CD8-positive, alpha-beta memory T cell (primary cell): ENCODE data around the gene CFC1. TPM values are rescaled to one million over a fixed set of nuclear protein-coding genes. Genes with fewer than 3 reads are reported as not detected.
"Not testable (repeated sequence)": the region's sequence is repeated elsewhere in the genome, so short reads cannot be mapped to it uniquely, and the experiment has no call there.

Source experiments
- CTCF ChIA-PET: fragments of 350-600 bp; sonication (Branson Sonifier 250); formaldehyde crosslinking; loops from one replicate; lab custom pipeline; 2021; ENCODE audit warnings: antibody characterized with exemption; lab: Charles Lee
- POLR2A ChIA-PET: fragments of 350-600 bp; sonication (Branson Sonifier 250); formaldehyde crosslinking; loops from one replicate; lab custom pipeline; 2021; ENCODE audit warnings: antibody characterized with exemption; lab: Charles Lee
- DNase-seq, 5 donors: peaks; one replicate each; pipeline versions ENCODE4 v3.0.0 to v3.0.0-alpha.2; 2020 to 2022; ENCODE audit warnings: mixed read lengths in 1 of 5
- H3K27ac ChIP-seq: one replicate; pipeline ENCODE4 v1.7.0; 2013; ENCODE audit warnings: low read depth, mild to moderate bottlenecking, low read length, moderate library complexity
- H3K27me3 ChIP-seq: 2 replicates; pipeline ENCODE4 v1.7.0; 2013; ENCODE audit warnings: low read length, mild to moderate bottlenecking; ENCODE audit not compliant: insufficient read depth, poor library complexity, severe bottlenecking
- H3K36me3 ChIP-seq: 2 replicates; pipeline ENCODE4 v1.7.0; 2013; ENCODE audit warnings: mild to moderate bottlenecking, low read length, moderate library complexity; ENCODE audit not compliant: insufficient read depth
- H3K4me1 ChIP-seq: 2 replicates; pipeline ENCODE4 v1.7.0; 2013; ENCODE audit warnings: mild to moderate bottlenecking, low read length, moderate library complexity; ENCODE audit not compliant: insufficient read depth
- H3K4me3 ChIP-seq: 2 replicates; pipeline ENCODE4 v1.7.0; 2013; ENCODE audit warnings: mild to moderate bottlenecking, low read length
- H3K9me3 ChIP-seq: 2 replicates; pipeline ENCODE4 v1.7.0; 2013; ENCODE audit warnings: mild to moderate bottlenecking, low read length
- H3K27ac Mint-ChIP-seq, 8 donors: one replicate each; pipeline ENCODE4 v1.8.0; 2020 to 2021; ENCODE audit warnings: mixed read lengths in 8 of 8, mild to moderate bottlenecking in 6 of 8, inconsistent platforms in 3 of 8, moderate library complexity in 3 of 8
- H3K27me3 Mint-ChIP-seq, 2 donors: one replicate each; pipeline ENCODE4 v1.8.0; 2020 to 2021; ENCODE audit warnings: mixed read lengths in 2 of 2, mild to moderate bottlenecking in 1 of 2, moderate library complexity in 1 of 2
- H3K36me3 Mint-ChIP-seq, 3 donors: one replicate each; pipeline ENCODE4 v1.8.0; 2020 to 2021; ENCODE audit warnings: mixed read lengths in 3 of 3, inconsistent platforms in 1 of 3, mild to moderate bottlenecking in 1 of 3
- H3K4me1 Mint-ChIP-seq, 3 donors: one replicate each; pipeline ENCODE4 v1.8.0; 2020 to 2021; ENCODE audit warnings: mixed read lengths in 3 of 3, inconsistent platforms in 1 of 3, mild to moderate bottlenecking in 1 of 3
- H3K4me3 Mint-ChIP-seq, 7 donors: one replicate each; pipeline ENCODE4 v1.8.0; 2020 to 2021; ENCODE audit warnings: mixed read lengths in 7 of 7, mild to moderate bottlenecking in 6 of 7, moderate library complexity in 4 of 7, inconsistent platforms in 2 of 7
- H3K9me3 Mint-ChIP-seq, 5 donors: one replicate each; pipeline ENCODE4 v1.8.0; 2020 to 2022; ENCODE audit warnings: mixed read lengths in 5 of 5, mild to moderate bottlenecking in 3 of 5, moderate library complexity in 2 of 5, inconsistent platforms in 1 of 5
- polyA plus RNA-seq: library from polyadenylated mRNA; unstranded; fragments of 300-500 nt; fragmentation: Illumina TruSeq; gene quantifications from one replicate; pipeline ENCODE4 v1.2.3, GENCODE V29; 2021
- total RNA-seq, 2 experiments: library from RNA; stranded (reverse); gene quantifications; one replicate each; pipeline ENCODE4 v1.2.3, GENCODE V29; 2021

Gene CFC1
- total and polyA plus RNA-seq, 3 experiments from 2014 or later = not detected

- CTCF ChIA-PET, H3K27ac ChIP-seq, H3K36me3 ChIP-seq, H3K27me3 Mint-ChIP-seq, H3K27me3 ChIP-seq, POLR2A ChIA-PET, H3K4me3 Mint-ChIP-seq, DNase-seq, H3K36me3 Mint-ChIP-seq, H3K4me3 ChIP-seq, H3K4me1 ChIP-seq, H3K27ac Mint-ChIP-seq, H3K9me3 ChIP-seq, H3K9me3 Mint-ChIP-seq, H3K4me1 Mint-ChIP-seq: not testable (repeated sequence)
Observed at GRCh38 chr2:130601648-130602302, 2.4 kb upstream of the CFC1 start.

- H3K36me3 Mint-ChIP-seq, DNase-seq, H3K4me3 ChIP-seq, H3K27ac Mint-ChIP-seq, H3K9me3 ChIP-seq, H3K27me3 ChIP-seq, H3K4me1 ChIP-seq, POLR2A ChIA-PET, CTCF ChIA-PET, H3K27ac ChIP-seq, H3K9me3 Mint-ChIP-seq, H3K4me1 Mint-ChIP-seq, H3K36me3 ChIP-seq, H3K27me3 Mint-ChIP-seq, H3K4me3 Mint-ChIP-seq: not testable (repeated sequence)
Observed at GRCh38 chr2:130599926-130600325, 551 bp upstream of the CFC1 start.

DNA sequence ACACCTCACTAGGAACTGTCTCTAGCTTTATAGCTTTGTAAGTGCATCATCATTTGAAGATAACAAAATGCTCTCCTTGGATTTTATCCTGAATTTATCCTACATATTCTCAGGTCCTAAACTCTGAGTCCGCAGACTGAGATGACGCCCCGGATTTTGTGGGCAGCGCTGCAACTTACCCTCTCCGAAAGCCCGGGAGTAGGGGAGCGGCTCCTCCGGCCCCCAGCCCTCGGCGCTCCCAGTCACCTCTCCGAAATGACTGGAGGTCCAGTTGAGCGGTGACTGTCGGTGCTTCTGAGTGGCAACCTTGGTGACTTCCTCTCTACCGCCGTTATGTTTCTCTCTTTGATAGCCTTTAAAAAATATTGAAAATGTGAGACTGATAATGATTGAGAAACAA is 912 bp downstream of the CFC1 start:
- H3K27ac Mint-ChIP-seq, DNase-seq, H3K4me1 Mint-ChIP-seq, H3K4me3 Mint-ChIP-seq, H3K4me3 ChIP-seq, H3K36me3 Mint-ChIP-seq, H3K27me3 Mint-ChIP-seq, H3K4me1 ChIP-seq, CTCF ChIA-PET, H3K9me3 Mint-ChIP-seq, POLR2A ChIA-PET, H3K9me3 ChIP-seq, H3K36me3 ChIP-seq, H3K27ac ChIP-seq, H3K27me3 ChIP-seq: not testable (repeated sequence)

DNA sequence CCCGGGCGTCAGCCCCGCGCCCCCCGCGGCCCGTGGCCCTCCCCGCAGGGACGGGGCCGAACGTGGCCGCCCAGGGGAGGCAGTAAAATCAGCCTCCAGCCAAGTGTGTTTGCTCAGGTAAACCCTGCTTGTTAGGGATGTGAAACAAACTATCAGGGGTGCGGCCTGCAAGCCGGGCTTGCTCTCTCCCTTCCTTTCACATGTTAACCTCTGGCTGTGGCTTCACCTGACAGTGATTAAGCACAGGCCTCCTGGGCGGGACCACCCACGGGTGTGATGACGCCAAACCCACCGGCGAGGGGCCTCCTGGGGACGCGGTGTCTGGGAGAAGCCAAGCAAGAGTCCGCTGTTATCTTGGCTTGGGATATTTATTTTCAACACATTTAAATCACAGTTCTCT is 1.4 kb downstream of the CFC1 start:
- H3K27ac ChIP-seq, H3K4me3 ChIP-seq, H3K4me1 ChIP-seq, H3K9me3 ChIP-seq, H3K9me3 Mint-ChIP-seq, POLR2A ChIA-PET, DNase-seq, H3K27me3 ChIP-seq, H3K36me3 Mint-ChIP-seq, H3K4me3 Mint-ChIP-seq, H3K27ac Mint-ChIP-seq, H3K27me3 Mint-ChIP-seq, H3K36me3 ChIP-seq, H3K4me1 Mint-ChIP-seq, CTCF ChIA-PET: not testable (repeated sequence)

- H3K36me3 ChIP-seq, H3K27ac Mint-ChIP-seq, H3K9me3 Mint-ChIP-seq, DNase-seq, H3K9me3 ChIP-seq, H3K36me3 Mint-ChIP-seq, H3K27ac ChIP-seq, POLR2A ChIA-PET, CTCF ChIA-PET, H3K4me3 Mint-ChIP-seq, H3K27me3 Mint-ChIP-seq, H3K4me3 ChIP-seq, H3K4me1 ChIP-seq, H3K4me1 Mint-ChIP-seq, H3K27me3 ChIP-seq: not testable (repeated sequence)
Observed at GRCh38 chr2:130596757-130597156, 2.6 kb downstream of the CFC1 start.

- H3K27ac ChIP-seq, H3K27me3 Mint-ChIP-seq, H3K4me3 Mint-ChIP-seq, H3K4me1 ChIP-seq, POLR2A ChIA-PET, H3K27me3 ChIP-seq, CTCF ChIA-PET, H3K9me3 ChIP-seq, H3K36me3 Mint-ChIP-seq, H3K4me1 Mint-ChIP-seq, DNase-seq, H3K9me3 Mint-ChIP-seq, H3K36me3 ChIP-seq, H3K27ac Mint-ChIP-seq, H3K4me3 ChIP-seq: not testable (repeated sequence)
Observed at GRCh38 chr2:130594011-130594410, 5.4 kb downstream of the CFC1 start.

GRCh38 chr2:130592791-130593414 is 6.5 kb downstream of the CFC1 start:
- H3K4me3 ChIP-seq, DNase-seq, H3K36me3 ChIP-seq, H3K4me3 Mint-ChIP-seq, H3K27me3 Mint-ChIP-seq, H3K27ac Mint-ChIP-seq, H3K27me3 ChIP-seq, H3K4me1 Mint-ChIP-seq, H3K36me3 Mint-ChIP-seq, CTCF ChIA-PET, POLR2A ChIA-PET, H3K27ac ChIP-seq, H3K9me3 ChIP-seq, H3K4me1 ChIP-seq, H3K9me3 Mint-ChIP-seq: not testable (repeated sequence)

- H3K36me3 Mint-ChIP-seq, H3K27ac Mint-ChIP-seq, H3K4me3 ChIP-seq, H3K27ac ChIP-seq, H3K27me3 Mint-ChIP-seq, H3K4me1 Mint-ChIP-seq, H3K4me3 Mint-ChIP-seq, H3K36me3 ChIP-seq, CTCF ChIA-PET, H3K4me1 ChIP-seq, POLR2A ChIA-PET, DNase-seq, H3K27me3 ChIP-seq, H3K9me3 ChIP-seq, H3K9me3 Mint-ChIP-seq: not testable (repeated sequence)
Observed at GRCh38 chr2:130590842-130591359, 8.5 kb downstream of the CFC1 start.
